Fibroblast of mammary gland (primary cell): ENCODE measurements around the gene CDKN2AIP.
A peak's percentile ranks its signal among the peaks of the same experiment; 100 is the strongest.

Experiments used
- DNase-seq: peaks from one replicate; pipeline ENCODE4 v3.0.0-alpha.2; 2010; ENCODE audit warnings: low read depth
- H3K4me3 ChIP-seq: 2 replicates; pipeline ENCODE4 v1.5.1; 2011; ENCODE audit warnings: low read depth, mild to moderate bottlenecking, low read length, moderate library complexity; ENCODE audit not compliant: control insufficient read depth
- TF ChIP-seq, protein P1 (sequence below): conservative IDR thresholded peaks from 2 replicates; pipeline ENCODE4 v1.5.1; 2011; ENCODE audit warnings: low read depth, low read length, inconsistent platforms; ENCODE audit not compliant: control insufficient read depth, insufficient read depth

Gene CDKN2AIP

GRCh38 chr4:183492791-183493222, 48.4 kb downstream of the CDKN2AIP start:
- no peak overlapping the region for H3K4me3 ChIP-seq
- DNase-seq = peak; percentile 61
- TF ChIP-seq, protein P1, sequence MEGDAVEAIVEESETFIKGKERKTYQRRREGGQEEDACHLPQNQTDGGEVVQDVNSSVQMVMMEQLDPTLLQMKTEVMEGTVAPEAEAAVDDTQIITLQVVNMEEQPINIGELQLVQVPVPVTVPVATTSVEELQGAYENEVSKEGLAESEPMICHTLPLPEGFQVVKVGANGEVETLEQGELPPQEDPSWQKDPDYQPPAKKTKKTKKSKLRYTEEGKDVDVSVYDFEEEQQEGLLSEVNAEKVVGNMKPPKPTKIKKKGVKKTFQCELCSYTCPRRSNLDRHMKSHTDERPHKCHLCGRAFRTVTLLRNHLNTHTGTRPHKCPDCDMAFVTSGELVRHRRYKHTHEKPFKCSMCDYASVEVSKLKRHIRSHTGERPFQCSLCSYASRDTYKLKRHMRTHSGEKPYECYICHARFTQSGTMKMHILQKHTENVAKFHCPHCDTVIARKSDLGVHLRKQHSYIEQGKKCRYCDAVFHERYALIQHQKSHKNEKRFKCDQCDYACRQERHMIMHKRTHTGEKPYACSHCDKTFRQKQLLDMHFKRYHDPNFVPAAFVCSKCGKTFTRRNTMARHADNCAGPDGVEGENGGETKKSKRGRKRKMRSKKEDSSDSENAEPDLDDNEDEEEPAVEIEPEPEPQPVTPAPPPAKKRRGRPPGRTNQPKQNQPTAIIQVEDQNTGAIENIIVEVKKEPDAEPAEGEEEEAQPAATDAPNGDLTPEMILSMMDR = no peak

DNA sequence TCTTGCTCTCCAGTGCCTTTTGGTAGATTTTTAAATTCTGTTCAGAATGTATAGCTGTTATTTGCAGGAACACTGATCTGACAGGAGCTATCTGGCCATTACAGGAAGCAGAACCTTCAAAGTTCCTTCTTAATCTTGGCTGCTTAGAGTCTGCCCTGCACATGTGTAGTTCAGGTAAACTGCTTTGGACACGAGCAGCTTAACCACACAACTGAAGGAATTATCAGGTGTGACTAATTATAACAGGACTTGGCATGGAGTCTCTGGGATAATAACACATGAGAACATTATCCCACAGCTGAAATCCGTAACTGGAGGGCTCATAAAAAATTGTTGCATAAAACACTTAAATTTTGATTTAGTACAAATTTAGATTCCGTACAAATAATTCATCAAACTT, 48.8 kb downstream of the CDKN2AIP start:
- no peak overlapping the region for H3K4me3 ChIP-seq
- TF ChIP-seq, protein P1 = no peak
- no peak for DNase-seq

DNA sequence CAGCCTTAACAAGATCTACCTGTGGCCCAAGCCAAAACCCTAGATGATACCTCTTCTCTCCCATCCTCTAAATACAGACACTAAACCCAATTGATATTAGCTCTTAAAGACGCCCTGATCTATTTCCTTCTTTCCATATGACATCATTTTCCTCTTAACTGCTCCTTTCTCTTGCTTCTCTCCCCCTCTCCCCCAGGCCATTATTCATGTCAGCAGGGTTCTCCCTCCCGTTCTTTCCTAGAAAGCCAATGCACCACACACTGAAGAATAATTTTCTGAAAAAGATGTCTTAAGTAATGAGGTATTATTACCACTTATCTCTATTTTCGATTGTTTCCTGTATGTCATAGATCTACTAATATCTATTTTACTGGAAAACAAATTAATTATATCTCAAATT, 50.7 kb downstream of the CDKN2AIP start:
- TF ChIP-seq, protein P1 = no peak
- no peak overlapping the region for H3K4me3 ChIP-seq
- DNase-seq = no peak
